HG02588 (cell line): ENCODE data around the gene ADGRG4.
"Not testable (repeated sequence)": the region's sequence is repeated elsewhere in the genome, so short reads cannot be mapped to it uniquely, and the experiment has no call there.

Experiments
- ATAC-seq: cut with Tn5 transposase; IDR thresholded peaks from one replicate; pipeline ENCODE4 v1.9.1; 2021; ENCODE audit warnings: mild to moderate bottlenecking, moderate library complexity; ENCODE audit not compliant: unreplicated experiment

Gene ADGRG4

DNA sequence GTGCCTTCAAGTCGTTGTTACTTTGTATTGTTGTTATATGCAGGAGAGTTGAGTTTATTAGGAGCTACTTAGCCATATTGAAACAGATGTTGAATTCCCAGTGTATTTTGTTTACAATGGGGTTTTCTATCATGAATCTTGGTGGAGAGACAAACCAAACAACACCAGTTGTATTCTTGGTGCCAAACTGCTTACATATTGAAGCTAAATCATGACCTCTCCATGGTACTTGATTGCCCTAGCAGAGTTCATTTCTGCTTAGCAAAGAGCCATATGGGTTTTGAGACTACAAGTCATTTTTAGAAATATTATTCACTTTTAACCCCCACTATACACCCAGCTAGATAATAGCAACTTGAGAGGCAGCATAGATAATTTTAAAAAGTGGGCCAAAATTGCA, 85.4 kb downstream of the ADGRG4 start:
- no peak for ATAC-seq

DNA sequence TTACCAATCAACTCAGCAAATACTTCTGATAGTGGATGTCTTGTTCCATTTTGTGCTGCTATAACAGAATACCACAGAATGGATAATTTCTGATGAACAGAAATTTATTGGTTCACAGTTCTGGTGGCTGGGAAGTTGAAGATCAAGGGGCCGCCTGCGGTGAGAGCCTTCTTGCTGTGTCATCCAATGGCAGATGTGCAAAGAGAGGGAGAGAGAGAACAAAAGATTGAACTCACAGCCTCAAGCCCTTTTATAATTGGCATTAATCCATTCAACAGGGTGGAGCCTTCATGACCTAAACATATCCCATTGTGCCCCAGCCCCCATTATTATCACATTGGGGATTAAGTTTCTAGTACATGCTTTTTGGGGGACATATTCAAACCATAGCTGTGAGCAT, 86.1 kb downstream of the ADGRG4 start:
- ATAC-seq: no peak

DNA sequence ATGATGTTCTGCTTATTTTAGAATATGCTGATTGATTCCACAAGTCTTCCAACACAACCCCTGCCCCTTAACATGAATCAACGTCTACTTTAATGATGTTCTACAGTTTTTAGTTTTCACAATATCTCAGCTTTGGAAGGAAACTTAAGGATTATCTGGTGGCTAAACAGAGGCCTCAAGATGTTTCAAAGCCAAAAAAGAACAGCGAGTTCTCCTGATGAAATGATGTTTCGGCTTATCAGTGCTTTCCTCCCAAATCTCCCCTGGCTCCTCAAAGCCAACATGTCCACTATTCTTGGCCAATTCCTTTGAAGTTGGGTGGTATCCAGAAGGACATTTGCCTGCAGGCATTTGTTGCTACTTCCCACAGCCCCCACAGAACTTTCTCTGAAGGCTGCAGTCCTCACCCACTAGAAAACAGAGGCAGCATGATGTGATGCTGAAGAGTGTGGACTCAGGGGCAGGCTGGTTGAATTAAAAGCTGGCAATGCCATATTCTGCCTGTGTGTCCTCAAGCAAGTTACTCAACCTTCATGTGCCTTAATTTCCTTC, 87.3 kb downstream of the ADGRG4 start:
- no peak for ATAC-seq

DNA sequence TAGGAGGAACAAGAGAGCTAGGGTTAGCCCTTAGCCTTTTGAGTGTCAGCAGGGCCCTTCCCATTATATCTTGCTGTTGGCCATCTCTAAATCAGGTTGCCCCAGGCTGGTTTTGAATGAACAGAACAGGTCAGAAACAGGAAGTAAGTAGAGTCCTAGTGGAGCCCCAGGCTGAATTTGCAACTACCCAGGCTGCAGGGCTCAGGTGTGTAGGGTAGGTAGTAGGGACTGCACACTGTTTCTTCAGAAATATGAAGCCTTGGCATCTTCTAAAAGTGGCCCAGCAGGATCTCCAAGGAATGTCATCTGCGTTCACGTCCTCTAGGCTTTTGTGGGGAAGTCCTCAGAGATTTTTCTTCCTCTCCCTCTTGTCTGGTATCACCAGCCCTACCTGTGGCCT, 90.2 kb downstream of the ADGRG4 start:
- no peak for ATAC-seq

DNA sequence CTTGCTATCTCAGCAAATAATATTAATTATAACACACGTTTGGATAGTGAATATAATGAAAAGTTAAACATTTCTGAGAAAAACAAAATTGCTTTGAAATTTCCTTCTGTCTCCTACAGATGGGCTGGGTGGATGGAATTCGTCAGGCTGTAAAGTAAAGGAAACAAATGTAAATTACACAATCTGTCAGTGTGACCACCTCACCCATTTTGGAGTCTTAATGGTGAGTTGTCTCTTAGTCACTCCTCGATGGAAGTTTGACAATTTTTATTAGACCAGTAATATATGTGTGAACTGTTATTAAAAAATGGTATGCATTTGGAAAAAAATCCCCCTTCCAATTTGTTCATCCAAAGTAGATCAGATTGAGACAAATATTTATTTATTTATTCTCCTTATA, 94.5 kb downstream of the ADGRG4 start:
- ATAC-seq: no peak

DNA sequence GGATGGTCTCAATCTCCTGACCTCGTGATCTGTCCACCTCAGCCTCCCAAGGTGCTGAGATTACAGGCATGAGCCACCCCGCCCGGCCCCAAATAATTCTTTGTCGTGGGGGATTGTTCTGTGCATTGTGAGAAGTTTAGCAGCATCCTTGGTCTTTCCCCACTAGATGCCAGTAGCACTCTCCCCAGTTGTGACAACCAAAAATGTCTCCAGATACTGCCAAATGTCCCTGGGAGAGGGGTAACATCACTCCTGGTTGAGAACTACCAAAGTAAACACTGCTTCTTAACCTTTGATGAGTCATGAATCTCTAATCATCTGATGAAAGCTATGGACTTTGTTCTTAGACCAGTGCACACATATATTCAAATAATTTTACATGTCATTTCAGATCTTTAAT, 96.2 kb downstream of the ADGRG4 start:
- ATAC-seq: no peak

DNA sequence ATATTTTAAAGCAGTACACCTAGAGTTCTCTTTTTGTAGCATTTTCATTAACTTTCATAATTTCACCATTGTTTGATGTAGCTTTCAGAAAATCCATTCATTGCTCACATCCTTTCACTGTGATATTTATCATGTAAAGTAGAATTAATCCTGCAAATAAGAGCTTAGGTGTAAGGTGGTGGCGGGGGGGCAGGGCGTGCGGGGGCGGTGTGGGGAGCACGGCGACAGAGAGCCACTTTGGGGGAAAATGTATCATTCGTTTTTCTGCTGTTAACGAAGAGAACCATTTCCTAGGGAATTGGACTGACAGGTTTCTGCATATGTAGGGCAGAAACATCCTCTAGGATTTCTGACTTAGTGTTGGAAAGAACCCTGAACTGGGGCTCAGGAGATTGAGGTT, 104.4 kb downstream of the ADGRG4 start:
- no peak for ATAC-seq

DNA sequence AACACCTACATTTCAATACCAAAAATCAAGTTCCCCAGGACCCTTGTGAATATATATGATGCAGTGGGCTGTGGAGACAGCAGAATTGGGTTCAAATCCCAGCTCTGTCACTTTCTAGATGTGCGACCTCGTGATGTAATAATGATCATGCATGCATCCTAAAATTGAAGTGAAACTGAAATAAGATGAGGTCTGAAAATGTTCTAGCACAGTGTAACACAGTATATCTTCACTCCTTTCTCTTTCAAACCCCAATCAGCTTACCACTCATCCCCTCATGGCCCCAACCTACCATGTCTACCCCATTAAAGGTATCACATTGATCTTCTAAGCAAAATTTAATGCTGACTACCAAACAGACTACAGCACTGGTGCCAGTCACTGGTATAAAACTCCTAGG, 117.0 kb downstream of the ADGRG4 start:
- ATAC-seq: no peak

DNA sequence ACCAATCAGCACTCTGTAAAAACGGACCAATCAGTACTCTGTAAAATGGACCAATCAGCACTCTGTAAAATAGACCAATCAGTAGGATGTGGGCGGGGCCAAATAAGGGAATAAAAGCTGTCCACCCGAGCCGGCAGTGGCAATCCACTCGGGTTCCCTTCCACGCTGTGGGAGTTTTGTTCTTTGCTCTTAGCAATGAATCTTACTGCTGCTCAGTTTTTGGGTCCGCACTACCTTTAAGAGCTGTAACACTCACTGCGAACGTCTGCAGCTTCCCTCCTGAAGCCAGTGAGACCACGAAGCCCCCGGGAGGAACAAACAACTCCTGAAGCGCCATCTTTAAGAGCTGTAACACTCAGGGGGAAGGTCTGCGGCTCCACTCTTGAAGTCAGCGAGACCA, 120.6 kb downstream of the ADGRG4 start:
- no peak for ATAC-seq

DNA sequence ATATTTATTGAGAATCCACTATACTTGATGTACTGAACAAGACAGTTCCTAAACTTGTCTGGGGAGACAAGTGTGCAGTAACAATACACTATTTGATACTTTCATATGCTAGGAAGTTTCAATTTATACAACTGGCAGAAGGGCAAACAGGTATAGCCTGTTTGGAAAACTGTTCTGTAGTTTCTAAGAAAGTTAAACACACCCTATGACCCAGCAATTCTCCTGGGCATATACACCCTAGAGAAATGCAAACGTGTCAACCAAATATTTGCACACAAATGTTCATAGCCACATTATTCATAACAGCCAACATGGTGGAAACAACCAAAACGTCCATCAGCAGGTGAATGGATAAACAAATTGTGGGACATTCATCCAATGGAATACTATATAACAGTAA, 123.0 kb downstream of the ADGRG4 start:
- no peak for ATAC-seq

DNA sequence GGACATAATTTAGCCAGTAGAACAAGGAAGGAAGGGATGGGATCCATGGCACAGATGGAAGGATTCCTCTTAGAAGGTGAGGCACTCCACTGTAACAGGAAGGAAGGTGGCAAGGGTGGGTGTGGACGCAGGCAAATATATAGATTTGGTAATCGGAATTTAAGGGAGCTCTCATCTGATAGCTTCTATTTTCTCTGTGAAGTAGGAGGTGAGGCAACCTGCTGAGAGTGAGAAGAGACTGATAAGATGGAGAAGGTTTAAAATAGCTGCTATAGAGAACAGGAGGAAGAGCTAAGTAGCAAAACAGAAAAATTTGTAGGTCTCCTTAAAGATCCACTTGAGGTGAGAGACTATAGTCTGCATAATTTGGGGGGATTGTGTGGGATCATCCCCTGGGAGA, 125.2 kb downstream of the ADGRG4 start:
- no peak for ATAC-seq

DNA sequence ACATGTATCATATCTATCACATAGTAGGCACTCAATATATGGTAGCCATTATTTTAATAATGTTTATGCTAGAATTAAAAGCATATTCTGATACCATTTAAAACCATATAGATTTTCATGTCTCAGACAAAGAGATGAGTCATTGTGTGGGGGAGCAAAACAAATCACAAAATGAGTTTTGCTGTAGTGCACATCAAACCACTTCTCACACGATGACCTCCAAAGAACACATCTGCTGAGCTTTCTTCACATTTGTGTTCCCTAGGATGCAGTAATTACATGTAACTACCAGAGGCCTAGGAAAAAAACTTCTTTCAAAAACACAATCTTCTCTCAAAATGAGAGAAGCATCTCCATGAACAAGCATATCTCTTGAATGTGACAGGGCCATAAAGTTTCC, 130.9 kb downstream of the ADGRG4 start:
- no peak for ATAC-seq

DNA sequence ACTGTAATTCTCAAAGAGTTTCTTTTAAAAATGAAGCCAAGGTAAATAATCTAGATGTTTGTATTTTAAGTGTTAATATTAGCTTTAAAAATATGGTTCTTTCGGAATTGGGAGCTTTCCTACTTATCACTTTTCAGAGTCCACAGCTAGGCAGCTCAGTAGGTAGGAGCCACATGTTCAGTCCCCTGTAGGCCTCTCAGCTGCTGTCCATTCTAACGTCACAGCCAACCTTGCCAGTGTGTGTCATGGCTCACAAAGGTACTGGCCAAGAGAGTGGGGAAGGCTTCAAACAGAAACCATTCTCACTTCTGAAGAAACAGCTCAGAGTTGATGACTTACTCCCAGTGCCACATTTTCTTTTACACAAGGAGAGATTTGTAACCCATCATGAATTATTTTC, 137.0 kb downstream of the ADGRG4 start:
- no peak for ATAC-seq

DNA sequence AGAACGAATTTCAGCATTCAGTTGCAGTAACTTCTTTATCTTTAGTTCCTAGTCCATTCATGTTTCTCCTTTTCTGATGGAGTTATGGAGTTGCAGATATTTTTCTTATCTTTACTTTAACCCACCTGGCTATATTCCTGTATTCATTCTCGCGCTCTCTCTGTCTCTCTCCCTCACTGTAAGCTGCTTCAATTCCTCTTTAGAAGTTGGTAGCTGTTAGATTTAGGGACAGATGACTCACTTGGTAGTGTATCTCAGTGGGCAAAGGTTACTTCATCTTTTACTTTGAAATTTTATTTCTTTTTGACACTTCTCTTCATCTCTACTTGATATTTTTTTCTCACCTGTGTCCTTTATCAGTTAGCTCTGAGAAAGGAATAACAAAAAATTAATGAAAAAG, 137.4 kb downstream of the ADGRG4 start:
- no peak for ATAC-seq

DNA sequence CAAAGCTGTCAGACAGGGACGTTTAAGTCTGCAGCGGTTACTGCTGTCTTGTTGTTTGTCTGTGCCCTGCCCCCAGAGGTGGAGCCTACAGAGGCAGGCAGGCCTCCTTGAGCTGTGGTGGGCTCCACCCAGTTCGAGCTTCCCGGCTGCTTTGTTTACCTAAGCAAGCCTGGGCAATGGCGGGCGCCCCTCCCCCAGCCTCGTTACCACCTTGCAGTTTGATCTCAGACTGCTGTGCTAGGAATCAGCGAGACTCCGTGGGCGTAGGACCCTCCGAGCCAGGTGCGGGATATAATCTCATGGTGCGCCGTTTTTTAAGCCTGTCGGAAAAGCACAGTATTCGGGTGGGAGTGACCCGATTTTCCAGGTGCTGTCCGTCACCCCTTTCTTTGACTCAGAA, 144.9 kb downstream of the ADGRG4 start:
- ATAC-seq: not testable (repeated sequence)

DNA sequence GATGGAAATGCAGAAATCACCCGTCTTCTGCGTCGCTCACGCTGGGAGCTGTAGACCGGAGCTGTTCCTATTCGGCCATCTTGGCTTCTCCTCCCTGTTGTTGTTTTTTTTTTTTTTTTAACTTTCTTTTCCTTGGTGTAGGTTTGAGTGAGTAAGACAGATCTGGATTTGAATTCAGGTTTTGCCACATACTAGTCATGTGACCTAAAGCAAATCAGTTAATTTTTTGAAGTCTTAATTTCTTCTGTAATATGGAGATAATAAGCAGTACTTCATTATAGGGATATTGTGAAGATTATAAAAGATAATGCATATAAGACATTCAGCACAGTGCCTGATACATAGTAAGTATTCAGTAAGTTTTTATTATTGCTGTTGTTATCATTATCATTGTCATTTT, 145.4 kb downstream of the ADGRG4 start:
- ATAC-seq: no peak

DNA sequence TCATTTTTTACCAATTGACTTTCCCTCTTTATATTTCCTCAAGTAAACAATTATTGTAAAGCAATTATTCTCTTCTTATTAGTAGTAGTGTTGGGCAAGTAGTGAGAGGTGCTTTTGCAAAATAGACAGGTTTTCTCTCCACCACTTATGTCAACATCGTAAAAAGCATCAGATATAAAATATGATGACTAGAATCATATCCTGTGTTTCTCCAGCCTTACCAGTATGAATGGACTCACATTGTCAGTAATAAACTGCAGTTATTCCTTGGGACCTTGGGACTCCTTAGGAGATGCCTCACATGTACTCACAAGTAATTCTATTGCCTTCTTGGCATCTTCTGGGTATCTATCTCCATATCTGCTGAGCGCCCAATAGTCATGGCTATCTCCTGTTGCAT, 146.5 kb downstream of the ADGRG4 start:
- ATAC-seq: no peak

DNA sequence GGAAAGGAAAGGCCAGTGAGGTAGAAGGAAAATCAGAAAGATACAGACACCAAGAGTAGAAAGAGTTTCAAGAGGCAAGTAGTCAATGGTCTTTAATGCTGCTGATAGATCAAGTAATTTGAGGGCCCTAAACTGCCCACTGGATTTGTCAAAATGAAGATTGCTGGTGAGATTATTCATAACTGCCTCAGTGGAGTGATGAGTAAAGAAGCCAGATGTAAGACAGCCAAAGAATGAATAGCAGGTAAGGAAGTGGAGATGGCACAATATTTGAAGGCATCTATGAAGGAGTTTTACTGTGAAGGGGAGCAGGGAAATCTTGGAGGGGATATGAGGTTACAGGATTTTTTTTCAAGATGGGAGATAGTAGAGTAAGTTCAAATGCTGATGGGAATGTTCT, 147.2 kb downstream of the ADGRG4 start:
- no peak for ATAC-seq

DNA sequence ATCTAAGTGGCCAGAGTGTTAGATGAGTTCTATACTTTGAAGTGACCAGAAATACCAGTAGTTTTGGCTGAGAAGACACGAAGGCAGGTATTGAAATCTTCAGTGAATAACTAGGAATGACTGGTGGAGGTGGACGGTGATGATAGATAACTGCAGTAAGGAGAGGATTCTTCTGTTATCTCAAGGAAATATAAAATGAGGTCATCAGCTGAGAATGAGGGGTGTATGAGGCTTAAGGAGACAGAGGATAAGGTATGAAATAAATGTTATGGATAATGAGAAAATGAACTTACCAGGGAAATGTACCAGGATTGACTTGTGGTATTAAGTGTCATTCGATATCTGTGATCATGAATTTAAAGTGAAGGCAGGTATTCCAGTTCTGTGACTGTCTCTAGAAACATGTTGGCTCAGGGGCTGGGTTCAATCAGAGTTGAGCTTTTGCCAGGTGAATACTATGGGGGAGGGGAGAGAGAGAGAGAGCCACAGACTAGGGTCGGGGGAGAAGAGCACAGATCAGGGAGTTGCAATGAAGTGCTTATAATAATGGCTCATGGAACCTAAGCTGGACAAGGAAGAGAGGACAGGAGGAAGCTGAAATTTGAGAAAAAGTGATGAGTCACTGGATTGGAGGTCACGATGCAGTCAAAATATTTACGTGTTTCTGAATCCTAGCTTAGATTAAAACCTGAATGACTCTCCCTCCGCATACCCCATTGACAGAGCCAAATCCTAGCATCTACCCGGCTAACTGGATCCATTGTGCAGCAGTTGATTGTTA, 149.5 kb downstream of the ADGRG4 start:
- no peak for ATAC-seq

DNA sequence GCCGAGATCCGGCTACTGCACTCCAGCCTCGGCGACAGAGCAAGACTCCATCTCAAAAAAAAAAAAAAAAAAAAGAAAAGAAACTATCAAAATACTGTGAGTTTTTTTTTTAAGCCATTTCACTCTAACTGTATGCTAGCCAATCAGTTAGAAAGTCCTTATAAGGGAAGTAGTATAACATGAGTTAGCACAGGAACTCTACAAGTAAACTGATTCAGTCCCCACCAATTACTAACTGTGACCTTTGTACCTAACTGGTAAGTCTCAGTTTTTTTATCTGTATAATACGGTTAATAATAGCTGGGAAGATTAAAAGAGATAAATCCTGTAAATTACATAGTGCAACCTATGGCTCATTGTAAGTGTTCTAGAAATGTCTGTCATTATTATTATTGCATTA, 151.9 kb downstream of the ADGRG4 start:
- ATAC-seq: no peak

DNA sequence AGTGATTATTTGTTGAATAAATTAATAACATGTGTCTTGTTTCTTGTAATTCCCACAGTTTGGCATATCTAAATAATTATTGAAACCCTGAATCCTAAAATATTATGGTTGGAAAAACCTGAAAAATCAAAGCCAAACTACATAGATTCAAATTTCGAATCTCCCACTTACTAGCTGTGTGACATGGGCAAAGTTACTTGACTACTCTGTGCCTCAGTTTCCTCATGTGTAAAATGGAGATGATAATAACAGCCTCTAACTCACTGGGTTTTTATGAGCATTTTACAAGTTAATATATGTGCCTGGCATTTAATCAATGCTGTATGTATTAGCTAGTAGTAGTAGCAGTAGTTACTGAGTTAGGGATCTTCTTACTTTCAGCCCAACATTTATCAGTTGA, 152.4 kb downstream of the ADGRG4 start:
- ATAC-seq: no peak

DNA sequence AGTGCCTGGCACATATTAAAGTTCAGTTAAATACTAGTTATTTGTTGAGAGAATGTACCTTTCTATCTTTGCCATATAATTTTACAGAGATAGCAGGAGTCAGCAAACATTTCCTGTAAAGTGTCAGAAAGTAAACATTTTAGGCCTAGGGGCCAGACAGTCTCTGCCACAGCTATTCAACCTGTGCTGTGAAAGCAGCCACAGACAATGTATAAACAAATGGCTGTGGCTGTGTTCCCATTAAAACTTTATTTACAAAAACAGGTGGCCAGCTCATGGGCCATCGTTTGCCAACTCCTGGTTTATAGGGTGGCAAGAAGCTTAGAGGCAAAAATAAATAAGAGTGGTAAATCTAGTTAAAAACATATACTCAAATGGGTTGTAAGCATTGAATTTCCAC, 153.0 kb downstream of the ADGRG4 start:
- no peak for ATAC-seq

DNA sequence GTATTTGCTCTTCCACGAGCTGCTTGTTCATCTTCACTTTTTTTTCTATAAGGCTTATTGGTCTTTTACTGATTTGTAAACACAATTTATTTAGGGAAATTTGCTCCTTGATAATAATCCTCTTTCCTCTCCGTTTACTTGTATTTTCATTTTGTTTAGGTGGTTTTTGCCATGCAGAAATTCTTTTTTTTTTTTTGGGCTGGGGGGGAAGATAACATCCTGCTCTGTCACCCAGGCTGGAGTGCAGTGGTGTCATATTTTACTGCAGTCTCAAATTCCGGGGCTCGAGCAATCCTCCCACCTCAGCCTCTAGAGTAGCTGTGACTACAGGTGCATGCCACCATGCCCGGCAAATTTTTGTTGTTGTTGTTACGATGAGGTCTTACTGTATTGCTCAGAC, 155.4 kb downstream of the ADGRG4 start:
- ATAC-seq: no peak
